Calu3 (cell line): ENCODE data around the gene LAD1. TPM values are rescaled to one million over a fixed set of nuclear protein-coding genes. Genes with fewer than 3 reads are reported as not detected.

Experiments used
- BruUV-seq: library from RNA; stranded (reverse); fragments of 400-500 nt; replicated peaks from 2 replicates; lab custom pipeline; 2021; lab: Mats Ljungman, UMichigan
- CTCF ChIA-PET: fragments of 300-600 bp; sonication (Branson Sonifier 250); formaldehyde crosslinking; loops from one replicate; lab custom pipeline; 2022; ENCODE audit warnings: antibody characterized with exemption; lab: Charles Lee
- DNase-seq: peaks from one replicate; pipeline ENCODE4 v3.0.0; 2022
- H3K27ac Mint-ChIP-seq: one replicate; pipeline ENCODE4 v1.8.0; 2022; ENCODE audit warnings: mixed read lengths; ENCODE audit not compliant: unreplicated experiment
- H3K27me3 Mint-ChIP-seq: one replicate; pipeline ENCODE4 v1.8.0; 2022; ENCODE audit warnings: mixed read lengths; ENCODE audit not compliant: unreplicated experiment
- H3K36me3 Mint-ChIP-seq: one replicate; pipeline ENCODE4 v1.8.0; 2022; ENCODE audit warnings: mild to moderate bottlenecking, moderate library complexity, mixed read lengths; ENCODE audit not compliant: insufficient read depth, unreplicated experiment
- H3K4me1 Mint-ChIP-seq: one replicate; pipeline ENCODE4 v1.8.0; 2022; ENCODE audit warnings: mild to moderate bottlenecking, low read depth, mixed read lengths; ENCODE audit not compliant: unreplicated experiment
- H3K4me3 Mint-ChIP-seq: one replicate; pipeline ENCODE4 v1.8.0; 2022; ENCODE audit warnings: mild to moderate bottlenecking, low read depth, moderate library complexity, mixed read lengths; ENCODE audit not compliant: unreplicated experiment
- H3K9me3 Mint-ChIP-seq: one replicate; pipeline ENCODE4 v1.8.0; 2022; ENCODE audit warnings: low read depth, mixed read lengths; ENCODE audit not compliant: unreplicated experiment
- CTCF ChIP-seq: fragments of 200-600 bp; IDR thresholded peaks from one replicate; pipeline ENCODE4 v1.8.0; 2022; ENCODE audit warnings: antibody characterized with exemption; ENCODE audit not compliant: unreplicated experiment
- intact Hi-C: fragments of 100-400 bp; cut with micrococcal nuclease; formaldehyde crosslinking; loops from one replicate; pipeline ENCODE4 v1.10.0; 2022; ENCODE audit not compliant: unreplicated experiment
- total RNA-seq: library from RNA; stranded (reverse); gene quantifications from 2 replicates; pipeline ENCODE4 v1.2.3, GENCODE V29; 2022

LAD1 gene
- total RNA-seq, 1 experiment from 2014 or later = 209 TPM

- CTCF ChIA-PET = no interaction called here
- intact Hi-C loops = no loop called here
- Mint-ChIP-seq H3K27me3 (peaks cover 84% of the 10 kb centered on the region), H3K4me3 (no peak overlapping the region), H3K9me3 (no peaks in the 10 kb centered on the region), H3K4me1 (no peaks in the 10 kb centered on the region), H3K27ac (no peak overlapping the region), H3K36me3 (no peaks in the 10 kb centered on the region)
- TF ChIP-seq CTCF = no peak
- DNase-seq = no peak
- BruUV-seq = no TSS peak
These were observed 43.7 kb downstream of the LAD1 start for GRCh38 chr1:201355471-201355870.

GRCh38 chr1:201354901-201355295 lies 44.2 kb downstream of the LAD1 start:
- no peak for DNase-seq
- intact Hi-C loops = no loop called here
- Mint-ChIP-seq H3K4me1 (no peaks in the 10 kb centered on the region), H3K27ac (no peak overlapping the region), H3K9me3 (no peaks in the 10 kb centered on the region), H3K4me3 (no peak overlapping the region), H3K36me3 (no peaks in the 10 kb centered on the region), H3K27me3 (peaks cover 87% of the 10 kb centered on the region)
- CTCF ChIA-PET = no interaction called here
- no peak for TF ChIP-seq CTCF
- no TSS peak for BruUV-seq

GRCh38 chr1:201354151-201354900 lies 44.8 kb downstream of the LAD1 start:
- CTCF ChIA-PET = no interaction called here
- H3K27me3 Mint-ChIP-seq = peaks cover 87% of the 10 kb centered on the region
- no peak overlapping the region for H3K4me3 Mint-ChIP-seq
- TF ChIP-seq CTCF = no peak
- no peaks in the 10 kb centered on the region for H3K9me3 Mint-ChIP-seq
- intact Hi-C loops = no loop called here
- no peak for DNase-seq
- BruUV-seq = no TSS peak
- no peaks in the 10 kb centered on the region for H3K36me3 Mint-ChIP-seq
- H3K27ac Mint-ChIP-seq = no peak overlapping the region
- no peaks in the 10 kb centered on the region for H3K4me1 Mint-ChIP-seq

- no peak overlapping the region for H3K4me3 Mint-ChIP-seq
- no peaks in the 10 kb centered on the region for H3K36me3 Mint-ChIP-seq
- CTCF ChIA-PET = interaction anchor here (1.1 kb wide), 1 partner anchor 8 kb away, joined by 4 read pairs; no protein-coding TSS in a partner anchor
- peaks cover 82% of the 10 kb centered on the region for H3K27me3 Mint-ChIP-seq
- intact Hi-C loops = no loop called here
- TF ChIP-seq CTCF = no peak
- no peak for DNase-seq
- no peaks in the 10 kb centered on the region for H3K4me1 Mint-ChIP-seq
- no TSS peak for BruUV-seq
- H3K9me3 Mint-ChIP-seq = no peaks in the 10 kb centered on the region
- no peak overlapping the region for H3K27ac Mint-ChIP-seq
These were observed 45.8 kb downstream of the LAD1 start for GRCh38 chr1:201353186-201353940.
